GM12878 (cell line): ENCODE results near the gene CNTNAP2. TPM values are rescaled to one million over a fixed set of nuclear protein-coding genes. Genes with fewer than 3 reads are reported as not detected.

Source experiments
- ATAC-seq: fragments of 200-7000 bp; cut with Tn5 transposase; 3 replicates; pipeline ENCODE4 v1.9.1; 2020; ENCODE audit warnings: mild to moderate bottlenecking, moderate library complexity
- BruUV-seq: library from RNA; stranded (reverse); fragments of 400-500 nt; replicated peaks from 2 replicates; lab custom pipeline; 2021; lab: Mats Ljungman, UMichigan
- CTCF ChIA-PET: fragments of 300-600 bp; sonication (Branson Sonifier 250); formaldehyde crosslinking; extraction: SDS; loops from one replicate; lab custom pipeline; 2021; ENCODE audit warnings: inconsistent platforms; lab: Yijun Ruan, JAX
- POLR2A ChIA-PET: fragments of 350-600 bp; formaldehyde crosslinking; extraction: SDS; loops from one replicate; lab custom pipeline; 2021; ENCODE audit warnings: inconsistent platforms; lab: Charles Lee
- RAD21 ChIA-PET: fragments of 300-600 bp; sonication (Branson Sonifier 250); formaldehyde crosslinking; loops from one replicate; lab custom pipeline; 2023; ENCODE audit warnings: antibody characterized with exemption; ENCODE audit not compliant: unreplicated experiment; lab: Charles Lee
- SMC1A ChIA-PET: fragments of 300-600 bp; sonication (Branson Sonifier 250); formaldehyde crosslinking; loops from one replicate; lab custom pipeline; 2023; ENCODE audit not compliant: unreplicated experiment, uncharacterized antibody; lab: Charles Lee
- DNase-seq: peaks from one replicate; pipeline ENCODE4 v3.0.0-alpha.2; 2011; ENCODE audit warnings: low read depth, low spot score
- FAIRE-seq: peaks from 3 replicates; lab custom pipeline; 2011; peaks lifted over from hg19 to GRCh38; lab: Jason Lieb, UNC
- H2AFZ ChIP-seq: 2 replicates; pipeline ENCODE4 v1.6.0; 2011; ENCODE audit warnings: low read depth, low read length, control low read depth; ENCODE audit not compliant: control insufficient read depth
- H3K27ac ChIP-seq: 2 replicates; pipeline ENCODE4 v1.5.1; 2011; ENCODE audit warnings: control low read depth; ENCODE audit not compliant: control insufficient read depth, insufficient read depth
- H3K27me3 ChIP-seq, 2 experiments: replicated peaks in 1 of 2; 2 replicates each; pipeline versions ENCODE4 v1.6.0 to v1.6.1; 2011; ENCODE audit warnings: low read length in 1 of 2; ENCODE audit not compliant: control insufficient read depth in 2 of 2, insufficient read depth in 2 of 2
- H3K36me3 ChIP-seq, 2 experiments: 2 replicates each; pipeline ENCODE4 v1.5.1; 2011; ENCODE audit warnings: low read length in 1 of 2; ENCODE audit not compliant: control insufficient read depth in 2 of 2, insufficient read depth in 2 of 2
- H3K4me1 ChIP-seq: 2 replicates; pipeline ENCODE4 v1.6.1; 2011; ENCODE audit warnings: mild to moderate bottlenecking, low read length, moderate library complexity, mixed read lengths; ENCODE audit not compliant: control insufficient read depth, insufficient read depth
- H3K4me2 ChIP-seq: 2 replicates; pipeline ENCODE4 v1.6.0; 2011; ENCODE audit warnings: control low read depth; ENCODE audit not compliant: control insufficient read depth, insufficient read depth
- H3K4me3 ChIP-seq: fragments of 200-600 bp; sonication (generic); 2 replicates; pipeline ENCODE4 v1.5.1; 2016
- H3K79me2 ChIP-seq: 2 replicates; pipeline ENCODE4 v1.6.0; 2011; ENCODE audit warnings: low read length; ENCODE audit not compliant: control insufficient read depth, insufficient read depth
- H3K9ac ChIP-seq: 2 replicates; pipeline ENCODE4 v1.8.0; 2011; ENCODE audit warnings: low read length, control low read depth, mixed read lengths; ENCODE audit not compliant: control insufficient read depth, insufficient read depth
- H3K9me3 ChIP-seq: replicated peaks from 3 replicates; pipeline ENCODE4 v1.5.1; 2011; ENCODE audit warnings: mild to moderate bottlenecking, low read length; ENCODE audit not compliant: control insufficient read depth, insufficient read depth
- H4K20me1 ChIP-seq: 2 replicates; pipeline ENCODE4 v1.6.0; 2011; ENCODE audit not compliant: control insufficient read depth, insufficient read depth
- BMI1 ChIP-seq: fragments of 450-650 bp; IDR thresholded peaks from 2 replicates; pipeline ENCODE4 v1.6.1; 2016; ENCODE audit warnings: mild to moderate bottlenecking, moderate library complexity, borderline replicate concordance
- BRCA1 ChIP-seq: IDR thresholded peaks from 2 replicates; pipeline ENCODE4 v1.6.1; 2011; ENCODE audit warnings: low read depth, low read length, improper control_type of control experiment
- CEBPB ChIP-seq, 2 experiments: fragments of 150-350 bp in 1 of 2; IDR thresholded peaks; 2 replicates each; pipeline ENCODE4 v1.6.1; 2012 to 2014; ENCODE audit warnings: low read depth in 2 of 2, low read length in 2 of 2, borderline replicate concordance in 1 of 2, inconsistent platforms in 1 of 2
- EZH2 ChIP-seq: IDR thresholded peaks from 2 replicates; pipeline ENCODE4 v1.6.1; 2012; ENCODE audit warnings: low read depth, mild to moderate bottlenecking, control low read depth, inconsistent platforms, low read length, borderline replicate concordance; ENCODE audit not compliant: control insufficient read depth
- IRF3 ChIP-seq: fragments of 450-650 bp; IDR thresholded peaks from 2 replicates; pipeline ENCODE4 v1.6.1; 2014; ENCODE audit warnings: mild to moderate bottlenecking
- LARP7 ChIP-seq: fragments of 450-650 bp; IDR thresholded peaks from 2 replicates; pipeline ENCODE4 v1.6.1; 2017; ENCODE audit warnings: mild to moderate bottlenecking
- MAX ChIP-seq: IDR thresholded peaks from 2 replicates; pipeline ENCODE4 v1.6.1; 2012; ENCODE audit warnings: low read depth, low read length, improper control_type of control experiment
- NR2C1 ChIP-seq: fragments of 450-650 bp; IDR thresholded peaks from 2 replicates; pipeline ENCODE4 v1.6.1; 2017; ENCODE audit warnings: antibody characterized with exemption, mild to moderate bottlenecking, moderate library complexity
- POU2F2 ChIP-seq: IDR thresholded peaks from 3 replicates; pipeline ENCODE4 v1.6.1; 2011; ENCODE audit warnings: low read depth, mild to moderate bottlenecking, low read length, borderline replicate concordance
- RAD51 ChIP-seq: fragments of 450-650 bp; IDR thresholded peaks from 2 replicates; pipeline ENCODE4 v1.6.1; 2016; ENCODE audit warnings: moderate library complexity, mild to moderate bottlenecking, inconsistent platforms
- WRNIP1 ChIP-seq: IDR thresholded peaks from 2 replicates; pipeline ENCODE4 v1.6.1; 2011; ENCODE audit warnings: low read depth, low read length, improper control_type of control experiment, borderline replicate concordance
- ZSCAN29 ChIP-seq: fragments of 450-650 bp; IDR thresholded peaks from 2 replicates; pipeline ENCODE4 v1.6.1; 2017; ENCODE audit warnings: mild to moderate bottlenecking, moderate library complexity
- WGBS: methylation state at CpG from one replicate; pipeline ENCODE4 v1.1.6; 2016; ENCODE audit warnings: low lambda C conversion rate; ENCODE audit not compliant: insufficient replicate concordance, insufficient coverage; ENCODE audit errors: missing lambda C conversion rate; 5-methylcytosine and 5-hydroxymethylcytosine counted together
- in situ Hi-C: fragments of 300-500 bp; cut with MboI; formaldehyde crosslinking; loops from 9 replicates; pipeline ENCODE4 v1.14.3; 2018; ENCODE audit warnings: mixed read lengths
- intact Hi-C: fragments of 100-400 bp; cut with micrococcal nuclease; formaldehyde crosslinking; loops from one replicate; pipeline ENCODE4 v1.14.2; 2022; ENCODE audit not compliant: unreplicated experiment
- polyA plus RNA-seq, 11 experiments: library from polyadenylated mRNA; depleted of rRNA in 4 of 11; unstranded in 6 of 11; stranded (reverse) in 5 of 11; fragments of >200 nt; fragmentation: Nextera tagmentation in 4 of 11; fragmentation: Illumina TruSeq in 1 of 11; extraction: Ambion mirVana in 4 of 11; extraction: Trizol in 1 of 11; gene quantifications; 1 replicate in 1 of 11; 2 replicates in 10 of 11; pipeline versions ENCODE4 v1.2.1 to v1.2.3, GENCODE V29; 2011 to 2016; ENCODE audit warnings: inconsistent platforms in 2 of 11, missing spikeins in 2 of 11, low read depth in 1 of 11
- total RNA-seq, 4 experiments: library from RNA; depleted of rRNA in 3 of 4; stranded (reverse); fragments of >200 nt in 3 of 4; fragmentation: Illumina TruSeq in 1 of 4; extraction: Trizol in 1 of 4; gene quantifications; 2 replicates each; pipeline versions ENCODE4 v1.2.1 to v1.2.3, GENCODE V29; 2013 to 2021

The CNTNAP2 gene
- total and polyA plus RNA-seq, 10 of the 15 experiments (the other 5 are each of a cell fraction or from before 2014, with no cell fraction given), result 0.03 to 0.08 (median 0.03) TPM; not detected in 7

DNA sequence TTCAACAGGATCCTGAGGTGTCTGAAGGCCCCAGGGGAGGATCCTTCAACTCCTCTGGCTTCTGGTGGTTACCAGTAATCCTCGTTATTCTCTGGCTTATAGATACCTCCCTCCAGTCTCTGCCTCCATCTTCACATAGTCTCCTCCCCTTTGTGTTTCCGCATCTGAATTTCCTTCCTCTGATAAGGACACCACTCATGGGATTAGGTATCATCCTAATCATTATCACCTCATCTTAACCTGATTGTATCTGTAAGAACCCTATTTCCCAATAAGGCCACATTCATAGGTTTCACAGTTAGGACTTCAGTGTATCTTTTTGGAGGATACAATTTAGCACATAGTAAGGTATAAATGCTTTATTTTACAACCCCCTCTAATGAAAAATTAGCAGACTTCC, 1189.2 kb downstream of the CNTNAP2 start:
- CTCF ChIA-PET, result no interaction called here

More for the DNA sequence above, 1189.2 kb downstream of the CNTNAP2 start:
- TF ChIP-seq BMI1 (no peak), NR2C1 (no peak), IRF3 (no peak), RAD51 (no peak), MAX (no peak), CEBPB (IDR thresholded peaks at IDR 0.05; ENCODE audit: borderline replicate concordance in 1 of 2, low read depth in 2 of 2, low read length in 2 of 2) (no peak), ZSCAN29 (no peak), BRCA1 (no peak), LARP7 (no peak), WRNIP1 (no peak), POU2F2 (no peak), EZH2 (no peak)
- no peaks in the 10 kb centered on the region for H3K4me1 ChIP-seq
- H3K36me3 ChIP-seq, result no peaks in the 10 kb centered on the region
- H3K79me2 ChIP-seq, result no peaks in the 10 kb centered on the region
- no peaks in the 10 kb centered on the region for H3K9me3 ChIP-seq
- no peak overlapping the region for H3K27ac ChIP-seq
- POLR2A ChIA-PET, result no interaction called here
- ATAC-seq (no peak), DNase-seq (no peak), FAIRE-seq (no peak)
- H3K9ac ChIP-seq, result no peak overlapping the region
- RAD21 ChIA-PET, result no interaction called here
- no TSS peak for BruUV-seq
- H2AFZ ChIP-seq, result no peak overlapping the region
- in situ Hi-C loops, result no loop called here
- H4K20me1 ChIP-seq, result no peaks in the 10 kb centered on the region
- no peaks in the 10 kb centered on the region for H3K27me3 ChIP-seq
- SMC1A ChIA-PET, result no interaction called here
- H3K4me2 ChIP-seq, result no peak overlapping the region
- no peak overlapping the region for H3K4me3 ChIP-seq
- WGBS, result 5% methylated on average over 2 of the region's 2 CpGs
- intact Hi-C loops, result no loop called here
